Measurements from ENCODE around the gene CEP112. TPM values are rescaled to one million over a fixed set of nuclear protein-coding genes. Genes with fewer than 3 reads are reported as not detected.

The CEP112 gene
- total RNA-seq, 2 donors from 2014 or later: 5.9 to 6.2 TPM

- TF ChIP-seq CTCF (IDR thresholded peaks at IDR 0.05): no peak
- Histone ChIP-seq H3K27ac (no peak overlapping the region), H3K9ac (ENCODE audit: low read depth in 2 of 2, low read length in 2 of 2) (no peak overlapping the region), H3K4me1 (no peaks in the 10 kb centered on the region), H3K9me3 (no peaks in the 10 kb centered on the region), H3K4me3 (no peak overlapping the region), H3K27me3 (no peaks in the 10 kb centered on the region), H3K36me3 (no peaks in the 10 kb centered on the region)
- intact Hi-C loops (cut with DNase I): no loop called here
- no peak for DNase-seq
Observed at GRCh38 chr17:65953316-65954147, 238.4 kb downstream of the CEP112 start.

- no peaks in the 10 kb centered on the region for H3K4me1 ChIP-seq
Observed at GRCh38 chr17:65952586-65952985, 239.3 kb downstream of the CEP112 start.

GRCh38 chr17:65952015-65952414, 239.9 kb downstream of the CEP112 start:
- Histone ChIP-seq H3K9me3 (no peaks in the 10 kb centered on the region), H3K27ac (no peak overlapping the region), H3K27me3 (no peaks in the 10 kb centered on the region), H3K4me3 (no peak overlapping the region), H3K9ac (ENCODE audit: low read depth in 2 of 2, low read length in 2 of 2) (no peak overlapping the region), H3K4me1 (no peaks in the 10 kb centered on the region), H3K36me3 (no peaks in the 10 kb centered on the region)
- TF ChIP-seq CTCF (IDR thresholded peaks at IDR 0.05): no peak
- no peak for DNase-seq
- intact Hi-C loops (cut with DNase I): no loop called here

More at GRCh38 chr17:65952586-65952985, 239.3 kb downstream of the CEP112 start:
- Histone ChIP-seq H3K9me3 (no peaks in the 10 kb centered on the region), H3K9ac (ENCODE audit: low read depth in 2 of 2, low read length in 2 of 2) (no peak overlapping the region), H3K27ac (no peak overlapping the region), H3K27me3 (no peaks in the 10 kb centered on the region), H3K36me3 (no peaks in the 10 kb centered on the region), H3K4me3 (no peak overlapping the region)
- no peak for TF ChIP-seq CTCF (IDR thresholded peaks at IDR 0.05)
- no peak for DNase-seq
- intact Hi-C loops (cut with DNase I): no loop called here

- intact Hi-C loops (cut with DNase I): no loop called here
Observed at GRCh38 chr17:65947831-65948230, 244.1 kb downstream of the CEP112 start.

GRCh38 chr17:65942592-65942991, 249.3 kb downstream of the CEP112 start:
- DNase-seq: no peak
- no peak overlapping the region for H3K4me3 ChIP-seq
- no peak overlapping the region for H3K9ac ChIP-seq (ENCODE audit: low read depth in 2 of 2, low read length in 2 of 2)
- TF ChIP-seq CTCF (IDR thresholded peaks at IDR 0.05): no peak
- no peaks in the 10 kb centered on the region for H3K27me3 ChIP-seq
- H3K9me3 ChIP-seq: no peaks in the 10 kb centered on the region
- H3K4me1 ChIP-seq: no peaks in the 10 kb centered on the region
- intact Hi-C loops (cut with DNase I): no loop called here
- no peak overlapping the region for H3K27ac ChIP-seq
- no peaks in the 10 kb centered on the region for H3K36me3 ChIP-seq

More at GRCh38 chr17:65947831-65948230, 244.1 kb downstream of the CEP112 start:
- H3K4me3 ChIP-seq: no peak overlapping the region
- no peaks in the 10 kb centered on the region for H3K9me3 ChIP-seq
- no peak for DNase-seq
- H3K27me3 ChIP-seq: no peaks in the 10 kb centered on the region
- no peak overlapping the region for H3K27ac ChIP-seq
- no peak for TF ChIP-seq CTCF (IDR thresholded peaks at IDR 0.05)
- H3K4me1 ChIP-seq: no peaks in the 10 kb centered on the region
- H3K9ac ChIP-seq (ENCODE audit: low read depth in 2 of 2, low read length in 2 of 2): no peak overlapping the region
- H3K36me3 ChIP-seq: no peaks in the 10 kb centered on the region
